Stimulated activated CD8-positive, alpha-beta memory T cell treated with anti-CD3 and anti-CD28 coated beads, Interleukin-15, amount 100 ng/mL, for 48 hours (primary cell): ENCODE data around the gene TESK2.

Source experiments
- DNase-seq, 2 donors: peaks; one replicate each; pipeline ENCODE4 v3.0.0-alpha.2; 2020; ENCODE audit warnings: low read depth in 2 of 2

Gene TESK2

GRCh38 chr1:45337630-45338325, 153.2 kb downstream of the TESK2 start:
- DNase-seq: no peak

- no peak for DNase-seq
Measured at GRCh38 chr1:45335855-45336324, 155.1 kb downstream of the TESK2 start.

- DNase-seq: no peak
Measured at GRCh38 chr1:45334308-45335245, 156.4 kb downstream of the TESK2 start.

GRCh38 chr1:45332346-45332720, 158.6 kb downstream of the TESK2 start:
- no peak for DNase-seq

- DNase-seq: no peak
Measured at GRCh38 chr1:45331436-45332345, 159.3 kb downstream of the TESK2 start.

- no peak for DNase-seq
Measured at GRCh38 chr1:45329445-45329844, 161.5 kb downstream of the TESK2 start.

GRCh38 chr1:45328680-45329079, 162.3 kb downstream of the TESK2 start:
- no peak for DNase-seq

GRCh38 chr1:45327644-45328515, 163.1 kb downstream of the TESK2 start:
- no peak for DNase-seq

GRCh38 chr1:45326627-45327623, 164.0 kb downstream of the TESK2 start, which contains the start of gene HPDL:
Gene HPDL, plus strand, starts transcription at chr1:45326895. Its CDS starts 254 bp downstream, at chr1:45327149.
- peak; percentile 75 to 76 for DNase-seq

GRCh38 chr1:45325851-45326506, 165.0 kb downstream of the TESK2 start:
- DNase-seq: no peak

- no peak for DNase-seq
Measured at GRCh38 chr1:45322486-45323040, 168.4 kb downstream of the TESK2 start.

GRCh38 chr1:45321444-45321843, 169.5 kb downstream of the TESK2 start:
- no peak for DNase-seq

GRCh38 chr1:45319761-45320160, 171.2 kb downstream of the TESK2 start:
- no peak for DNase-seq

- no peak for DNase-seq
Measured at GRCh38 chr1:45317166-45317565, 173.8 kb downstream of the TESK2 start.

- DNase-seq: no peak
Measured at GRCh38 chr1:45314266-45314665, 176.7 kb downstream of the TESK2 start.

- DNase-seq: no peak
Measured at GRCh38 chr1:45306905-45307304, 184.1 kb downstream of the TESK2 start.

- peak; percentile 50 to 57 for DNase-seq
Measured at GRCh38 chr1:45306319-45306718, 184.6 kb downstream of the TESK2 start.

- no peak for DNase-seq
Measured at GRCh38 chr1:45305231-45305630, 185.7 kb downstream of the TESK2 start.
